OCI-LY7 (cell line): ENCODE results near the gene LCNL1. TPM values are rescaled to one million over a fixed set of nuclear protein-coding genes. Genes with fewer than 3 reads are reported as not detected.

Experiments used
- BruUV-seq: library from RNA; stranded (reverse); fragments of 400-500 nt; replicated peaks from 2 replicates; lab custom pipeline; 2021; lab: Mats Ljungman, UMichigan
- CTCF ChIA-PET: fragments of 300-600 bp; sonication (Branson Sonifier 250); formaldehyde crosslinking; loops from one replicate; lab custom pipeline; 2022; ENCODE audit warnings: antibody characterized with exemption; ENCODE audit not compliant: unreplicated experiment; lab: Charles Lee
- POLR2A ChIA-PET: fragments of 300-600 bp; sonication (Branson Sonifier 250); formaldehyde crosslinking; loops from one replicate; lab custom pipeline; 2022; ENCODE audit warnings: antibody characterized with exemption; lab: Charles Lee
- DNase-seq: peaks from one replicate; pipeline ENCODE4 v3.0.0-alpha.2; 2015; ENCODE audit warnings: low spot score
- H2AFZ ChIP-seq: fragments of 200-600 bp; sonication (generic), shearing (Covaris generic); 2 replicates; pipeline ENCODE4 v1.6.1; 2014; ENCODE audit warnings: mild to moderate bottlenecking, antibody characterized with exemption, low read length, moderate library complexity
- H3K27ac ChIP-seq: fragments of 200-600 bp; sonication (generic); 2 replicates; pipeline ENCODE4 v1.5.1; 2014; ENCODE audit warnings: mixed run types, low read depth, mild to moderate bottlenecking, moderate library complexity, low read length, inconsistent platforms; ENCODE audit not compliant: poor library complexity, severe bottlenecking
- H3K36me3 ChIP-seq: fragments of 200-600 bp; sonication (generic); 2 replicates; pipeline ENCODE4 v1.6.1; 2014; ENCODE audit warnings: mild to moderate bottlenecking, antibody characterized with exemption, low read length, moderate library complexity, mixed read lengths; ENCODE audit not compliant: insufficient read depth
- H3K4me1 ChIP-seq: fragments of 200-600 bp; sonication (generic); 2 replicates; pipeline ENCODE4 v1.5.1; 2014; ENCODE audit warnings: mild to moderate bottlenecking, low read length; ENCODE audit not compliant: insufficient read depth, poor library complexity, severe bottlenecking
- H3K4me2 ChIP-seq: fragments of 200-600 bp; sonication (generic); 2 replicates; pipeline ENCODE4 v1.6.1; 2014; ENCODE audit warnings: mild to moderate bottlenecking, low read length
- H3K4me3 ChIP-seq: fragments of 200-600 bp; sonication (generic); 2 replicates; pipeline ENCODE4 v1.5.1; 2014; ENCODE audit warnings: mild to moderate bottlenecking, low read depth, low read length; ENCODE audit not compliant: poor library complexity, severe bottlenecking
- H3K79me2 ChIP-seq: fragments of 200-600 bp; sonication (generic); 2 replicates; pipeline ENCODE4 v1.6.1; 2016; ENCODE audit warnings: low read depth, mild to moderate bottlenecking, low read length, moderate library complexity, mixed read lengths; ENCODE audit not compliant: insufficient read depth
- H3K9me2 ChIP-seq: fragments of 200-600 bp; sonication (generic); 2 replicates; pipeline ENCODE4 v1.6.1; 2016; ENCODE audit warnings: mild to moderate bottlenecking, low read length, mixed read lengths; ENCODE audit not compliant: insufficient read depth
- H3K9me3 ChIP-seq: fragments of 200-600 bp; sonication (generic); 2 replicates; pipeline ENCODE4 v1.6.1; 2014; ENCODE audit warnings: mild to moderate bottlenecking, mixed run types, low read length, mixed read lengths
- H4K20me1 ChIP-seq: fragments of 200-600 bp; sonication (generic); 2 replicates; pipeline ENCODE4 v1.6.1; 2014; ENCODE audit warnings: mild to moderate bottlenecking, antibody characterized with exemption, low read length, moderate library complexity, mixed read lengths; ENCODE audit not compliant: insufficient read depth
- EZH2phosphoT487 ChIP-seq: fragments of 200-600 bp; sonication (generic); IDR thresholded peaks from 2 replicates; pipeline ENCODE4 v1.6.1; 2018; ENCODE audit warnings: low read depth, borderline replicate concordance, mild to moderate bottlenecking, mixed run types, antibody characterized with exemption, low read length, moderate library complexity, mixed read lengths
- intact Hi-C: fragments of 100-400 bp; cut with micrococcal nuclease; formaldehyde crosslinking; loops from one replicate; pipeline ENCODE4 v1.10.0; 2022; ENCODE audit not compliant: unreplicated experiment
- total RNA-seq, 2 experiments: library from RNA; depleted of rRNA in 1 of 2; stranded (reverse); fragments of >200 nt in 1 of 2; shearing (Covaris generic) in 1 of 2; gene quantifications; 2 replicates each; pipeline ENCODE4 v1.2.3, GENCODE V29; 2014 to 2022
- TF ChIP-seq, protein P1 (sequence below): fragments of 200-600 bp; sonication (generic); conservative IDR thresholded peaks from 2 replicates; pipeline ENCODE4 v1.5.1; 2014; ENCODE audit warnings: mild to moderate bottlenecking, antibody characterized with exemption, low read length, moderate library complexity, mixed read lengths

The LCNL1 gene
- total RNA-seq, 2 experiments from 2014 or later = not detected

DNA sequence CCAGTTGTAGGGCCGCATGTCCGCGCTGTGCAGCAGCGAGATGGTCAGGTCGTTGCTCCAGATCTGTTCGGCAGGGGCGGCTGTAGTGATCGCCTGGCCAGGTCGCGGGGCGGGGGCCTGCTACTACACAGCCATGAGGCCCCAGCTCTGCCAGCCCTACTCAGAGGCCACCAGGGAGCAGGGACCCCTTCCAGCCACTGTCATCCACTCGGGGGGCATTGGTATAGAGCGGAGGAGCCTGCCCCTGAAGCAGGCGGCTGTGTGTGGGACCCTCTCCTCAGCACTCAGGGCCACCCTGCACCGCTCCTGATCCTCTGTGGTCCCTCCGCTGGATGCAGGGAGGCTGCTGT is 39.9 kb upstream of the LCNL1 start:
- H3K27ac ChIP-seq = no peak overlapping the region
- no peak for DNase-seq
- H3K4me3 ChIP-seq = no peak overlapping the region
- peaks cover 10% of the 10 kb centered on the region; the same call in 1 of the 2 replicates for H3K79me2 ChIP-seq
- H3K4me1 ChIP-seq = peaks cover 17% of the 10 kb centered on the region
- no peaks in the 10 kb centered on the region for H4K20me1 ChIP-seq
- peak overlapping the region; percentile 87 for H3K4me2 ChIP-seq
- no peaks in the 10 kb centered on the region for H3K9me2 ChIP-seq
- BruUV-seq = no TSS peak
- H3K36me3 ChIP-seq = peaks cover 43% of the 10 kb centered on the region
- H3K9me3 ChIP-seq = no peaks in the 10 kb centered on the region
- POLR2A ChIA-PET = no interaction called here
- H2AFZ ChIP-seq = no peak overlapping the region
- CTCF ChIA-PET = interaction anchor here (0.6 kb wide), 1 partner anchor 16 kb away, joined by 3 read pairs; no protein-coding TSS in a partner anchor
- intact Hi-C loops = no loop called here
- TF ChIP-seq EZH2phosphoT487 = no peak
- TF ChIP-seq, protein P1, sequence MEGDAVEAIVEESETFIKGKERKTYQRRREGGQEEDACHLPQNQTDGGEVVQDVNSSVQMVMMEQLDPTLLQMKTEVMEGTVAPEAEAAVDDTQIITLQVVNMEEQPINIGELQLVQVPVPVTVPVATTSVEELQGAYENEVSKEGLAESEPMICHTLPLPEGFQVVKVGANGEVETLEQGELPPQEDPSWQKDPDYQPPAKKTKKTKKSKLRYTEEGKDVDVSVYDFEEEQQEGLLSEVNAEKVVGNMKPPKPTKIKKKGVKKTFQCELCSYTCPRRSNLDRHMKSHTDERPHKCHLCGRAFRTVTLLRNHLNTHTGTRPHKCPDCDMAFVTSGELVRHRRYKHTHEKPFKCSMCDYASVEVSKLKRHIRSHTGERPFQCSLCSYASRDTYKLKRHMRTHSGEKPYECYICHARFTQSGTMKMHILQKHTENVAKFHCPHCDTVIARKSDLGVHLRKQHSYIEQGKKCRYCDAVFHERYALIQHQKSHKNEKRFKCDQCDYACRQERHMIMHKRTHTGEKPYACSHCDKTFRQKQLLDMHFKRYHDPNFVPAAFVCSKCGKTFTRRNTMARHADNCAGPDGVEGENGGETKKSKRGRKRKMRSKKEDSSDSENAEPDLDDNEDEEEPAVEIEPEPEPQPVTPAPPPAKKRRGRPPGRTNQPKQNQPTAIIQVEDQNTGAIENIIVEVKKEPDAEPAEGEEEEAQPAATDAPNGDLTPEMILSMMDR = no peak

DNA sequence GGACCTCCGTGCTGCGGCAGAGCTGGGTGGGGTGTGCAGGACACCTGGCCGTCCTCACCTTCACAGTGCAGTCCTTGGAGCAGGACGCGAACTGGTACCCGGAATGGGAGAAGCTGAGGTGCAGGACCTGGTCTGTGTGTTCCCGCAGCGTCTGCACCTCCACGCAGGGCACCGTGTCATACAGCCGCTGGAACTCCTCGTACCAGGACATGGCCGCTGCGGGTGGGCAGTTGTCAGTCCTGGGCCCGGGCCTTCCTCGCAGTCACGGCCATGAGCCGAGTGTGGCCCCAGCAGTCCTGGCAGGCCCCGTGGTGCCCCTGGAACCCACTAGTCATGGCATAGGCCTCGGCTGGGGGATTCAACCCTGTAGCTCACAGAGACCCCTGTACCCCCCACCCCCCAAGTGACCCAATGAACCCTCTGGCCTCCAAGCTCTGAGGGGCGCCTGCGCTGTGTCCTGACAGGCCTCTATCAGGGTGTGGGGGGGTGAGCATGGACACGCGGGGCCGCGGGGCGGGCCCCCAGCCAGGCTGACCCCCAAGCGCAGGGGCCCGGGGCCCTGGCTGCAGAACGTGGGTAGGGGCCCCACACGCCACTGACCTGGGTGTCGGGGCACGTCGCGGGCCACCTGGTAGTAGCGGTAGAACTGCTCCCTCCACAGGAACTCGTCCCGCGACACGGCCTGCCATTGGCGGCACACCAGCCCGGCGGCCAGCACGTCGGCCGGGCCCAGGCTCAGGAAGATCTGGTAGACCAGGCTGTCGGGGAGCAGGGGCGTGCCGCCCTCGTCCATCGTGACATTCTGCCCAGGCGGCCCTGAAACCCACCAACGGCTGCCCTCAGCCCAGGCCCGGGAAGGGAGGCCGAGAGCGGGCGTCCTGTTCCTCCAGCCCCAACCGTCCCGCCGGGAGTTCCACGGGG is 39.2 kb upstream of the LCNL1 start:
- TF ChIP-seq EZH2phosphoT487 = no peak
- TF ChIP-seq, protein P1 = 0 out of 2 replicates have a peak, but pooled peaks have one; percentile 27
- no TSS peak for BruUV-seq
- peak overlapping the region; percentile 82 for H3K4me3 ChIP-seq
- CTCF ChIA-PET = interaction anchor here (0.6 to 0.7 kb wide), 2 partner anchors 15 to 154 kb away, joined by 3 read pairs; no protein-coding TSS in a partner anchor
- intact Hi-C loops = loop anchor here (1.0 to 2.0 kb wide), 3 partner anchors 49 to 153 kb away; partner anchors contain the start of genes PAXX and TRAF2
- H3K36me3 ChIP-seq = peaks cover 43% of the 10 kb centered on the region
- H2AFZ ChIP-seq = no peak overlapping the region
- peak overlapping the region; percentile 87 for H3K4me2 ChIP-seq
- peaks cover 23% of the 10 kb centered on the region for H3K4me1 ChIP-seq
- no peaks in the 10 kb centered on the region for H3K9me2 ChIP-seq
- H3K79me2 ChIP-seq = peaks cover 10% of the 10 kb centered on the region; the same call in 1 of the 2 replicates
- DNase-seq = peak; percentile 52
- H4K20me1 ChIP-seq = no peaks in the 10 kb centered on the region
- POLR2A ChIA-PET = interaction anchor here (0.7 kb wide), 1 partner anchor 229 kb away, joined by 3 read pairs; no protein-coding TSS in a partner anchor
- peak overlapping the region; percentile 40 for H3K27ac ChIP-seq
- H3K9me3 ChIP-seq = no peaks in the 10 kb centered on the region
